Measurements from ENCODE around the gene BMP7.
"Not testable (repeated sequence)": the region's sequence is repeated elsewhere in the genome, so short reads cannot be mapped to it uniquely, and the experiment has no call there.

BMP7 gene

GRCh38 chr20:57244627-57245214 is 21.7 kb downstream of the BMP7 start:
- FAIRE-seq = no peak
- DNase-seq (ENCODE audit: insufficient read length) = no peak
- TF ChIP-seq TAF1 (IDR thresholded peaks at IDR 0.05; ENCODE audit: borderline replicate concordance, low read depth, low read length) (no peak), POLR2A (IDR thresholded peaks at IDR 0.05; ENCODE audit: low read depth, low read length) (no peak), POLR2AphosphoS5 (IDR thresholded peaks at IDR 0.05; ENCODE audit: low read depth, low read length) (no peak)

DNA sequence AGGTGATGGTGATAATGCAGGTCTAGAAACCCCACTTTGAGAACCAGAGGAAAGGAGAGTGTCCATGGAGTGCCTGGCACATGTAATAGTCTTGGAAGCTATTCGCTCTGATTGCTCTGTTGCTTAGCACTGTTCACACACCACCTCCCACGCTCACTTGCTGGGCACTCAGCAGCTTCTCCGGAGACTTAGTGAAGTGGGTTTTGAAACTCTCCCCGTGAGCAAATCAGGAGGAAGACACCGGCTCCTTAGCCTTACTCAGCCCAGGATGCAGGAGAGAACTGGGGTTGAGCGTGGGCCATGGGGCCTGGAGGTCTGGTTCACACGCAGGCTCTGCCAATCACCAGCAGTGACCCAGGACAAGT is 22.2 kb downstream of the BMP7 start:
- DNase-seq (ENCODE audit: insufficient read length) (no peak), FAIRE-seq (no peak)
- TF ChIP-seq POLR2A (IDR thresholded peaks at IDR 0.05; ENCODE audit: low read depth, low read length) (no peak), TAF1 (IDR thresholded peaks at IDR 0.05; ENCODE audit: borderline replicate concordance, low read depth, low read length) (no peak), POLR2AphosphoS5 (IDR thresholded peaks at IDR 0.05; ENCODE audit: low read depth, low read length) (no peak)

GRCh38 chr20:57243480-57244220 is 22.8 kb downstream of the BMP7 start:
- DNase-seq (ENCODE audit: insufficient read length) = no peak
- FAIRE-seq = no peak
- TF ChIP-seq POLR2AphosphoS5 (IDR thresholded peaks at IDR 0.05; ENCODE audit: low read depth, low read length) = no peak
- TF ChIP-seq TAF1 (IDR thresholded peaks at IDR 0.05; ENCODE audit: borderline replicate concordance, low read depth, low read length) = no peak

DNA sequence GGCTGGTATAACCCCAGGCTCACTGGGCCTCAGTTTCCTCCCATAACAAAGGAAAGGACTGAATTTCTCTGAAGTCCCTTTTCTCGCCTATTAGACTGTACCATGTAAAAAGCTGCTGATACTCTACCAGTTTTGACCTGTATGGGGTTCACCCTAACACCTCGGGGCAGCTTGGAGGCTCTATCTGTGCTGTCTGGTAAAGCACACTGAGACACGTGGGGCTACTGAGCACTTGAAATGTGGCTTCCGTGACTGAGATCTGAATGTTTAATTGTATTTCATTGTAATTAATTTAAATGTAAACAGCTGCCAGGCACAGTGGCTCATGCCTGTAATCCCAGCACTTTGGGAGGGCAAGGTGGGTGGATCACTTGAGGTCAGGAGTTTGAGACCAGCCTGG is 24.0 kb downstream of the BMP7 start:
- no peak for DNase-seq (ENCODE audit: insufficient read length)
- FAIRE-seq = no peak
- no peak for TF ChIP-seq POLR2A (IDR thresholded peaks at IDR 0.05; ENCODE audit: low read depth, low read length)
- TF ChIP-seq POLR2AphosphoS5 (IDR thresholded peaks at IDR 0.05; ENCODE audit: low read depth, low read length) = no peak
- TF ChIP-seq TAF1 (IDR thresholded peaks at IDR 0.05; ENCODE audit: borderline replicate concordance, low read depth, low read length) = no peak

- FAIRE-seq = no peak
- TF ChIP-seq POLR2AphosphoS5 (IDR thresholded peaks at IDR 0.05; ENCODE audit: low read depth, low read length) (no peak), POLR2A (IDR thresholded peaks at IDR 0.05; ENCODE audit: low read depth, low read length) (no peak), TAF1 (IDR thresholded peaks at IDR 0.05; ENCODE audit: borderline replicate concordance, low read depth, low read length) (no peak)
- no peak for DNase-seq (ENCODE audit: insufficient read length)
Observed at GRCh38 chr20:57241363-57241991, 25.0 kb downstream of the BMP7 start.

DNA sequence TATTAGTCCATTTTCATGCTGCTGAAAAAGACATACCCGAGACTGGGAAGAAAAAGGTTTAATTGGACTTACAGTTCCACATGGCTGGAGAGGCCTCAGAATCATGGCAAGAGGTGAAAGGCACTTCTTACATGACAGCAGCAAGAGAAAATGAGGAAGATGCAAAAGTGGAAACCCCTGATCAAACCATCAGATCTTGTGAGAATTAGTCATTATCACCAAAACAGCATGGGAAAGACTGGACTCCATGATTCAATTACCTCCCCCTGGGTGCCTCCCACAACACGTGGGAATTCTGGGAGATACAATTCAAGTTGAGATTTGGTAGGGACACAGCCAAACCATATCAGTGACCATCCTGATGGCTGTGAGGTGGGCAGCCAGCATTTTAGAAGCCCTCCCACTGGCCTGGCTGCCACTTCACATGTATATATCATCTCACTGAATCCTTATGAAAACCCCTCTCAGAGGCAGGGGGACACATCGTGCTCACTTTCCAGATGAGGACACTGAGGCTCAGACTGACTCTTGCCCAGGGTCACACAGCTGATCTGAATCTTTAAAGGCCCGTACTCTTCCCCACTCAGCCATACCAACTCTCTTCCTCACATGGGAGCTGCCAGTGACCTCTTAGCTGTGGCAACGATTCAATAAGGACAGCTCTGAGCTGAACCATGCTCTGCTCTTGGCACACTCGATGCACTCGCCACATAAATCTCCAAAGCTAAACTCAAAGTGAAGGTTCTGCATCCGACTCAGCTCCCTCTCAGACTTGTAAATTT is 25.7 kb downstream of the BMP7 start:
- TF ChIP-seq POLR2A (IDR thresholded peaks at IDR 0.05; ENCODE audit: low read depth, low read length) (no peak), TAF1 (IDR thresholded peaks at IDR 0.05; ENCODE audit: borderline replicate concordance, low read depth, low read length) (no peak), POLR2AphosphoS5 (IDR thresholded peaks at IDR 0.05; ENCODE audit: low read depth, low read length) (no peak)
- FAIRE-seq (no peak), DNase-seq (ENCODE audit: insufficient read length) (no peak)

DNA sequence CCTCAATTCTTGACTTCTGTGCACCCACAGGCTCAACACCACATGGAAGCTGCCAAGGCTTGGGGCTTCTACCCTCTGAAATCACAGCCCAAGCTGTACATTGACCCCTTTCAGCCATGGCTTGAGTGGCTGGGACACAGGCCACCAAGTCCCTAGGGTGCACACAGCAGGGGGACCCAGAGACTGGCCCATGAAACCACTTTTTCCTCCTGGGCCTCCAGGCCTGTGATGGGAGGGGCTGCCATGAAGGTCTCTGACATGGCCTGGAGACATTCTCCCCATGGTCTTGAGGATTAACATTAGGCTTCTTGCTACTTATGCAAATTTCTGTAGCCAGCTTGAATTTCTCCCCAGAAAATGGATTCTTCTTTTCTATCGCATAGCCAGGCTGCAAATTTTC is 26.7 kb downstream of the BMP7 start:
- DNase-seq (ENCODE audit: insufficient read length); FAIRE-seq: not testable (repeated sequence)

DNA sequence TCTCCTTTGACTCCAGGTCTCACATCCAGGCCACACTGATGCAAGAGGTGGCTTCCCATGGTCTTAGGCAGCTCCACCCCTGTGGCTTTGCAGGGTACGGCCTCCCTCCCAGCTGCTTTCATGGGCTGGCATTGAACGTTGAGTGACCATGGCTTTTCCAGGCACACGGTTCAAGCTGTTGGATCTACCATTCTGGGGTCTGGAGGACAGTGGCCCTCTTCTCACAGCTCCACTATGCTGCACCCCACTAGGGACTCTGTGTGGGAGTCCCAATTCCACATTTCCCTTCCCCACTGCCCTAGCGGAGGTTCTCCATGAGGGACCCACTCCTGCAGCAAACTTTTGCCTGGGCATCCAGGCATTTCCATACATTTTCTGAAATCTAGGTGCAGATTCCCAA is 27.1 kb downstream of the BMP7 start:
- DNase-seq (ENCODE audit: insufficient read length); FAIRE-seq: not testable (repeated sequence)

GRCh38 chr20:57238089-57238488 is 28.4 kb downstream of the BMP7 start:
- TF ChIP-seq POLR2A (IDR thresholded peaks at IDR 0.05; ENCODE audit: low read depth, low read length) (no peak), POLR2AphosphoS5 (IDR thresholded peaks at IDR 0.05; ENCODE audit: low read depth, low read length) (no peak), TAF1 (IDR thresholded peaks at IDR 0.05; ENCODE audit: borderline replicate concordance, low read depth, low read length) (no peak)
- no peak for DNase-seq (ENCODE audit: insufficient read length)
- FAIRE-seq = no peak

DNA sequence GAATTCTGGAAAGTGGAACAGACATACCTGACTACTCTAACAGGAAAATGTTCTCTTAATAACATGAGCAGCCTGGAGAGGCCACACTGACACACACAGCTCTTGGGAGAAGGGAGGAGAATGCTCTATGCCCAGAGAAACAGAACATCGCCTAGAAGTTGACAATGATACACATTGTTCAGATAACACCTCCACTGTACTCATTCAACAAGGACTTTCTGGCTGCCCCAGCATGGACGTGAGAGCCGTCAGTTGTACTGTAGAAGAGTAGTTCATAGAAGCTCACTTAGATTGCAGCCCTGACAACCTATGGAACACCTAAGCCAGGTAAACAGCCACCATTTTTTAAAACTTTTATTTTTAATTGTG is 28.9 kb downstream of the BMP7 start:
- FAIRE-seq (no peak), DNase-seq (ENCODE audit: insufficient read length) (no peak)
- TF ChIP-seq POLR2AphosphoS5 (IDR thresholded peaks at IDR 0.05; ENCODE audit: low read depth, low read length) (no peak), POLR2A (IDR thresholded peaks at IDR 0.05; ENCODE audit: low read depth, low read length) (no peak), TAF1 (IDR thresholded peaks at IDR 0.05; ENCODE audit: borderline replicate concordance, low read depth, low read length) (no peak)

GRCh38 chr20:57236813-57237584 is 29.4 kb downstream of the BMP7 start:
- no peak for DNase-seq (ENCODE audit: insufficient read length)
- no peak for TF ChIP-seq POLR2A (IDR thresholded peaks at IDR 0.05; ENCODE audit: low read depth, low read length)
- no peak for FAIRE-seq
